BLaER1 treated with 17β-estradiol and CSF1 and Interleukin-3, amounts not matched to agents 10 nM and 100 nM (cell line): ENCODE measurements around the gene DNAJC7.

Experiments
- H3K27ac ChIP-seq, 11 experiments: shearing (Covaris generic); formaldehyde crosslinking; 2 replicates each; pipeline ENCODE4 v1.8.1; 2022
- H3K27me3 ChIP-seq, 11 experiments: shearing (Covaris generic); formaldehyde crosslinking; 2 replicates each; pipeline ENCODE4 v1.8.1; 2022
- H3K36me3 ChIP-seq, 11 experiments: shearing (Covaris generic); formaldehyde crosslinking; 2 replicates each; pipeline ENCODE4 v1.8.1; 2022
- H3K4me1 ChIP-seq, 10 experiments: shearing (Covaris generic); formaldehyde crosslinking; 2 replicates each; pipeline ENCODE4 v1.8.1; 2022
- H3K4me2 ChIP-seq, 11 experiments: shearing (Covaris generic); formaldehyde crosslinking; 2 replicates each; pipeline ENCODE4 v1.8.1; 2022
- H3K4me3 ChIP-seq, 10 experiments: shearing (Covaris generic); formaldehyde crosslinking; 2 replicates each; pipeline ENCODE4 v1.8.1; 2022
- H3K9ac ChIP-seq, 11 experiments: shearing (Covaris generic); formaldehyde crosslinking; 2 replicates each; pipeline ENCODE4 v1.8.1; 2022
- H3K9me3 ChIP-seq, 11 experiments: shearing (Covaris generic); formaldehyde crosslinking; replicated peaks in 1 of 11; 2 replicates each; pipeline ENCODE4 v1.8.1; 2022
- H4K20me1 ChIP-seq, 11 experiments: shearing (Covaris generic); formaldehyde crosslinking; 2 replicates each; pipeline ENCODE4 v1.8.1; 2022
- Cebpa-rat ChIP-seq, 11 experiments: shearing (Covaris generic); IDR thresholded peaks; 2 replicates each; pipeline ENCODE4 v1.8.1; 2022

The DNAJC7 gene

DNA sequence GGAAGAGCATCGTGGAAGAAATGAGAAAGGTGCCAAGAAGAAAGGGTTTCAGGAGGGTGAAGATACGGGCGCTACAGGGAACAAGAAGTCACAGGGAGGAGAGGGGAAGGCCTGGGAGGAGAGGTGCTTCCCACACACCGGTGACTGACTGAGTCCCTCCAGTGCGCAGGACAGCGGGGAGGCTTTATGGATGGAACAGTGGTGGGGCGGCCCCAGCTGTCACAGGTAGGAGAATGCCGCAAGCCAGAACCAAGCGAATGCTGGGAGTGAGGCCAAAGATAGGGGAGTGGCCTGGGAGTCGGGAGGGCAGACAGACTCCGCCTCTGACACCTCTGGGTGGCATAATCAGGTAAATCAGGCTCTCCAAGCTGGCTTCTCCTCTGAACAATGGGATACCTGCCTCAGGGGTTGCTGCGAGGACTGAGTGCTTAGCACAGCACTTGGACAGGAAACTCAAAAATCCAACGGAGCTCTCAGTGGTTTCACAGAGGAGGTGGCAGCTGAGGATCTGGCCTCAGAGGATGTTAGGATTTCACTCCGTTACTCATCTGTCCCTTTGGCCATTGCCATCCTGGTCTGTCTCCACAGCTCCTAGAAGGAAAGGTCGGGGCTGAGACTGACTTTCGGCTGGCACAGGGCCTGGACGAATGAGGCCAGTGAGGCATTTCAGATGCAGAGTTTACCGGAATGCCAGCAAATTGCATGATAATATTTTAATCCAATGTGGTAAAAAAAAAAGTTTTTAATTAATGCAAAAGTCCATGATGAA, 51.4 kb downstream of the DNAJC7 start:
- H3K4me1 ChIP-seq = peaks cover 52 to 84% (median 70%) of the 10 kb centered on the region in 10 experiments

DNA sequence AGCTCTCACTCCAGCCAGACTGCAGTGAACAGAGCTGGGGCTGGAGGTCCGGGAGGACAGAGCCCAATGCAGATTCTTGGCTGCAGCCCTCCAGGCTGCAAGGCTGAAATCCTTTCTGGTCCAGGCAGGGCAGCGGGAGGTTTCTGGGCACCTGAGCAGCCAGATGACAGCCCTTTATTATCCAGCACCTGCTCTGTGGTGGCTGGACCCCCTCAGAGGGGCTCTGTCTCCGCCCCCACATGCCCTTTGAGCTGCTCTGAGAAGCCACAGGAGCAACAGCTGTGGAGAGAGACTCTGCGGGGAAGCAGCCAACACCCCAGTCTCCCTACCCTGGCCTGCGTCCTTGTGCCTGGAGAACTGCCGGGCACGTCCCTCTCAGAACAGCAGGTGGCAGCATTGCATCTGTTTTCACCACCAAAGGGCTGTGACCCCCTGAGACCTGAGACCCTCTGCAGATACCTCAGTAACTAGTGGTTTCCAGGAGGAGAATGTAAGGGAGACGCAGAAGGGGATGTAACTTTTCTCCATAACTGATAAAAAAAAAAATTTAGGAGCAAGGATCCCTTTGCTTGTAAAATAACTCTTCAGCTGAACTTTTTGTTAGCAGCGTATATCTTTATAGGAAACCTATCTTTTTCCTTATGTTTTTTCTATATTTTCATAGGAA, 54.3 kb downstream of the DNAJC7 start:
- peak overlapping the region in 3 of 11 experiments; percentile 27 to 43 (median 27); a peak in 4 of 22 replicates for H3K27ac ChIP-seq
- no peaks in the 10 kb centered on the region for H3K27me3 ChIP-seq
- H3K9ac ChIP-seq = peak overlapping the region in 9 of 11 experiments; percentile 3 to 68 (median 44); a peak in 14 of 22 replicates
- H3K4me1 ChIP-seq = peaks cover 24 to 75% (median 57%) of the 10 kb centered on the region in 10 experiments
- H3K9me3 ChIP-seq = no peaks in the 10 kb centered on the region
- H4K20me1 ChIP-seq = peaks cover 0 to 11% (median 6%) of the 10 kb centered on the region in 11 experiments; a peak in 16 of 22 replicates
- H3K36me3 ChIP-seq = peaks cover under 1 to 4% (median 3%) of the 10 kb centered on the region in 11 experiments; a peak in 14 of 22 replicates
- TF ChIP-seq Cebpa-rat (IDR thresholded peaks at IDR 0.05) = no peak
- peak overlapping the region; percentile 22 to 82 (median 66); a peak in 20 of 22 replicates for H3K4me2 ChIP-seq
- no peak overlapping the region for H3K4me3 ChIP-seq

More for the DNA sequence above, 51.4 kb downstream of the DNAJC7 start:
- H3K36me3 ChIP-seq = peaks cover 29 to 34% (median 31%) of the 10 kb centered on the region in 11 experiments; a peak in 21 of 22 replicates
- peak overlapping the region; percentile 75 to 100 (median 92) for H3K4me2 ChIP-seq
- H3K4me3 ChIP-seq = peak overlapping the region; percentile 67 to 99 (median 89)
- H3K9me3 ChIP-seq = no peaks in the 10 kb centered on the region
- peak overlapping the region; percentile 89 to 99 (median 96) for H3K9ac ChIP-seq
- TF ChIP-seq Cebpa-rat (IDR thresholded peaks at IDR 0.05) = no peak
- H4K20me1 ChIP-seq = peaks cover 26 to 41% (median 36%) of the 10 kb centered on the region in 11 experiments; a peak in 20 of 22 replicates
- H3K27ac ChIP-seq = peak overlapping the region; percentile 10 to 96 (median 93); a peak in 21 of 22 replicates
- H3K27me3 ChIP-seq = no peaks in the 10 kb centered on the region

- H3K27ac ChIP-seq = peak overlapping the region in 1 of 11 experiments; percentile 27; a peak in 1 of 22 replicates
- no peak for TF ChIP-seq Cebpa-rat (IDR thresholded peaks at IDR 0.05)
- H3K9me3 ChIP-seq = no peaks in the 10 kb centered on the region
- H3K4me3 ChIP-seq = no peak overlapping the region
- H3K9ac ChIP-seq = peak overlapping the region in 8 of 11 experiments; percentile 3 to 68 (median 40); a peak in 10 of 22 replicates
- peak overlapping the region in 9 of 11 experiments; percentile 8 to 82 (median 70); a peak in 16 of 22 replicates for H3K4me2 ChIP-seq
- no peaks in the 10 kb centered on the region for H3K36me3 ChIP-seq
- peaks cover 27 to 74% (median 58%) of the 10 kb centered on the region in 10 experiments for H3K4me1 ChIP-seq
- H3K27me3 ChIP-seq = no peaks in the 10 kb centered on the region
- peaks cover 0 to 3% (median 0%) of the 10 kb centered on the region in 11 experiments; a peak in 5 of 22 replicates for H4K20me1 ChIP-seq
These were observed 55.1 kb downstream of the DNAJC7 start for GRCh38 chr17:41962111-41962510.

DNA sequence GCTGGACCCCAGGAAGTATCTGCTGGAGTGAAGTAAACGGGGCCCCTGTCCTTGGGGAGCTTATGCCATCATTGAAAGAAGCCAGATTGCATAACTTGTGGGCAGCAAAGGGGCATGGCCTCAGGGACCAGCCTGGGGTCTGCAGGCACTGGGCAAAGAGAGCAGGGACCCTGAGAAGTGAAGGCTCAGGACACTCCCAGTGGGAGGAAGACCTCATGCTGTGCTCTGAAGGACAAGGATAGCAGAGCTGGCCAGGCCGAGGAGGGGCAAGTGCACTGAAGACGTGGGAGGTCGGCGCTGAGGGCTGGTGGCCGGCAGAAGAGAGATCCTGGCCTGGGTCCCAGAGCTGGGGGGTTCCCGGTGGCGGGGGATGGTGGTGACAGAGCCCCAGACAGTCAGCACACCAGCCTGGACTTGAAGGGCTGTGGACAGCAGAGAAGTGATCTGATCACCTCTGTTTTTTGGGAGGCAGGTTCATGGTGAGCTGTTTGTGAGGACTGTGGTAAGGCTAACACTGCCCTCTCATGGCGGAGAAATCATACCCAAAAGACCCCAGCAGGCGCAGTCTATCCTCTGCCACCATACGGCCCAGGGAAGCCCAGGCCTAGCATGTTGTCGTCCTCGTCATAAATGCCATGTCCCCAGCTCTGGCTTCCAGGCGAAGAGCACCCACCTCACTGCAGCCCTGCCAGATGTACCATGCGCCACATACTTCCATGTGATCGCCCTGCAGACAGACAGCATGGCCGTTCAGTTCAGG, 57.7 kb downstream of the DNAJC7 start:
- TF ChIP-seq Cebpa-rat (IDR thresholded peaks at IDR 0.05) = no peak
- H3K27me3 ChIP-seq = no peaks in the 10 kb centered on the region
- no peaks in the 10 kb centered on the region for H3K9me3 ChIP-seq
- H3K4me3 ChIP-seq = no peak overlapping the region
- H3K9ac ChIP-seq = peak overlapping the region in 5 of 11 experiments; percentile 8 to 56 (median 44); a peak in 7 of 22 replicates
- H3K4me2 ChIP-seq = peak overlapping the region in 9 of 11 experiments; percentile 14 to 73 (median 52); a peak in 16 of 22 replicates
- H3K4me1 ChIP-seq = peaks cover 16 to 57% (median 42%) of the 10 kb centered on the region in 10 experiments
- no peaks in the 10 kb centered on the region for H4K20me1 ChIP-seq
- H3K36me3 ChIP-seq = no peaks in the 10 kb centered on the region
- H3K27ac ChIP-seq = peak overlapping the region in 5 of 11 experiments; percentile 8 to 34 (median 14); a peak in 4 of 22 replicates

DNA sequence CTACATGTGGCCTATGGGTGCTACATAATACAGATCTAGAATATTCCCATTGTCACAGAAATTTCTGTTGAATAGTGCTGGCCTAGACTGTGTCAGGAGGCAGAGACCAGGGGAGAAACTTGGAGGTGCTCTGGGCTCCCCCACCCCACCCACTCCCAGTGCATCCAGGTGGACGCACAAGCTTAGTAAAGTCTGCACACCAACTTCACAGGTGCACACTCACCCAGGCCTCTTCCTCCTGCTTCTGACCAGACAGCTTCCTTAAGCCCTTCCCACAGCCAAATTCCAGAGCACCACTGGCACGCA, 58.3 kb downstream of the DNAJC7 start:
- no peak overlapping the region for H3K4me3 ChIP-seq
- H3K9me3 ChIP-seq = no peaks in the 10 kb centered on the region
- H3K27ac ChIP-seq = peak overlapping the region in 1 of 11 experiments; percentile 14; a peak in 1 of 22 replicates
- H3K27me3 ChIP-seq = no peaks in the 10 kb centered on the region
- H3K4me1 ChIP-seq = peaks cover 16 to 52% (median 39%) of the 10 kb centered on the region in 10 experiments
- peak overlapping the region in 9 of 11 experiments; percentile 14 to 73 (median 52); a peak in 16 of 22 replicates for H3K4me2 ChIP-seq
- TF ChIP-seq Cebpa-rat (IDR thresholded peaks at IDR 0.05) = no peak
- H4K20me1 ChIP-seq = no peaks in the 10 kb centered on the region
- peak overlapping the region in 4 of 11 experiments; percentile 8 to 56 (median 36); a peak in 5 of 22 replicates for H3K9ac ChIP-seq
- no peaks in the 10 kb centered on the region for H3K36me3 ChIP-seq

GRCh38 chr17:41957869-41958439, 59.3 kb downstream of the DNAJC7 start:
- Histone ChIP-seq H3K27ac (no peak overlapping the region), H3K4me2 (peak overlapping the region in 10 of 11 experiments; percentile 2 to 67 (median 42); a peak in 17 of 22 replicates), H3K9ac (peak overlapping the region in 2 of 11 experiments; percentile 18 to 24; a peak in 1 of 22 replicates), H4K20me1 (no peaks in the 10 kb centered on the region), H3K27me3 (no peaks in the 10 kb centered on the region), H3K4me3 (no peak overlapping the region), H3K4me1 (peaks cover 16 to 47% (median 36%) of the 10 kb centered on the region in 10 experiments), H3K9me3 (no peaks in the 10 kb centered on the region), H3K36me3 (no peaks in the 10 kb centered on the region)
- no peak for TF ChIP-seq Cebpa-rat (IDR thresholded peaks at IDR 0.05)

GRCh38 chr17:41957031-41957868, 60.0 kb downstream of the DNAJC7 start:
- H3K36me3 ChIP-seq = no peaks in the 10 kb centered on the region
- H3K4me2 ChIP-seq = peak overlapping the region; percentile 2 to 67 (median 39); a peak in 20 of 22 replicates
- H3K27ac ChIP-seq = no peak overlapping the region
- H3K4me3 ChIP-seq = no peak overlapping the region
- no peaks in the 10 kb centered on the region for H3K9me3 ChIP-seq
- peak overlapping the region in 3 of 11 experiments; percentile 12 to 24 (median 18); a peak in 3 of 22 replicates for H3K9ac ChIP-seq
- no peak for TF ChIP-seq Cebpa-rat (IDR thresholded peaks at IDR 0.05)
- no peaks in the 10 kb centered on the region for H3K27me3 ChIP-seq
- no peaks in the 10 kb centered on the region for H4K20me1 ChIP-seq
- H3K4me1 ChIP-seq = peaks cover 12 to 40% (median 29%) of the 10 kb centered on the region in 10 experiments
